ENCODE data around the gene FGF8.

- no peak for TF ChIP-seq EZH2 (IDR thresholded peaks at IDR 0.05; ENCODE audit: low read length, unreplicated experiment)
- no peak for TF ChIP-seq CTCF (conservative IDR thresholded peaks at IDR 0.05; ENCODE audit: low read depth, low read length)
Measured at GRCh38 chr10:101772017-101772894, 3.7 kb downstream of the FGF8 start.
